NCI-H2171 (cell line): ENCODE results near the gene IFNW1.
"Not testable (repeated sequence)": the region's sequence is repeated elsewhere in the genome, so short reads cannot be mapped to it uniquely, and the experiment has no call there.

ENCODE experiments used
- DNase-seq: peaks from one replicate; lab custom pipeline; 2025; lab: John Stamatoyannopoulos, UW

Gene IFNW1

DNA sequence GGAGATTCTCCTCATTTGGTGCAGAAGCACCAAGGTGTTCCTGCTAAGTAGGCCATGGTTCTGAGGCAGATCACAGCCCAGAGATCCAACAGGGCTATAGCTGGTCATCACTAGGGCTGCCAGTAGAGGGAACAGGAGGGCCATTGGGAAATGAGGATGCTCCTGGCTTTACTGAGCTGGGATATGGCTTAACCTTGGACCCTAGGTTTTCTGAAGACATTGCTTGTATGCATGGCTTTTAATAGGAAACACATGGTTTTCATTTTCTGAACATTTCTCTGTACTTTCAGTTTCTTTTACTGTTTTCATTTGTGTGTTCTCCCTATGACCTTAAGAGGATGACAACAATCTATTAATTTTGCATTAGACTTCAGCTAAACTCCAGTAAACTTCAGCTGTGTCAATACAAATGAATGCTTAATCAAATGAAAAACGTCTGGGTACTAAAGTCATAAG, at the start of gene IFNW1:
Gene IFNW1, minus strand, starts transcription at position 406 of the 456 bp plus-strand sequence. Its CDS starts 262 bp downstream, at position 144.
- DNase-seq = no peak

DNA sequence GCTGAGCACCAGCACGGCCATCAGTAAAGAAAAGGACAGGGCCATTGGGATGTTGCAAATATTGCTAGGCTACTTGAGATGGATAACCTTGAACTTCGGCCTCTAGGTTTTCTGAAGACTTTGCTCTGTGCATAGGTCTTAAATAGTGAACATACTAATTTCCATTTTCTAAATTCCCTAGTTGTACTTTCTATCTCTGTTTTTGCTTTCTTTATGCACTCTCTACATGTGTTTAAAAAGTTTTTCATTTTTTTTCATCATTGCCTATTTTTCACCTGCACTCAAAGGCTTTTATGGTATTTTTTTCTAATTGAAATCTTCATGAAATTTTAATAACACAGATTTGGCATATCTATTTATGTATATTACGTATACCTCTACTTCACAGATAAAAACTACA, 45.9 kb upstream of the IFNW1 start, which contains the start of gene IFNA4:
Gene IFNA4, minus strand, starts transcription at position 101 of the 400 bp plus-strand sequence. Its CDS starts 56 bp downstream, at position 45.
- DNase-seq = not testable (repeated sequence)

DNA sequence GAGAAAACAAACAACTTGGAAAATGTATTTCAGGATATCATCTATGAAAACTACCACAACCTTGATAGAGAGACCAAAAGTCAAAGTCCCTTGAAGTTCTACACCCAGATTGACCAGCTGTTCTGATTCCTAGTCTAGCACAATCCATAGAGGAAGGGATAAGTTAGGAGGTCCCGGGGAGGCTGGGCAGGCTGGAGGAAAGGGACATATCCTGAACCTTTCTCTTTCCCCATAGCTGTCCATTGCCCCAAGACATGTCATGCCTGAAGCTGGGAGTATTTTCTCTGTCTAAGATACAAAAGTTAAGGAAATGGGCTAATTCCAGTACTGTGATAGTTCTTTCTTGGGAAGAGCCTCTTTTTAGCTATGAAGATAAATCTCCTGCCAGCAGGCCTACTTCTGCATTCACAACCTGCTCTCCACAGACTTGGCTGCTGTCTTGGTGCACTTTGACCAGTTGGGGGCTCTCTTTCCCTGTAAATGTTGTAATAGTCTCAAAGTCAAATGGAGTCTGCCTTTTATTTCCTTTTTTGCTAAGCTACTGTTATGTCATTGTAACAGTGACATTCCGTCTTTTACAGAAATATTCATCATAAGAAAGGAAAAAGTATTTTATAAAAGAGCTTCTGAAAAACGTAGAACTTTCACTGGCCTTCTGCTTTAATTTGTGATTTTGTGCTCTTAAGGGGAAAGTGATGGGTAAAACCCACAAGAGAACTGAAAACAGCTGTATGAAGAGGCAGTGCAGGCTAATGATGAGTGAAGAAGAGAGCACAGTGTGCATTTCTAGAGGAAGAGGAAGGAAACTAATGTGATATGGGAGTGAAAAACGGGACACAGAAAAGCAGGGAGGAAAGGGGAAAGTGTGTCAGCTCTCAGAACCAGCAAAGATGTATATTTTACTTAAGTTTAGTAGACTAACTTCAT, 41.4 kb upstream of the IFNW1 start:
- DNase-seq = not testable (repeated sequence)

DNA sequence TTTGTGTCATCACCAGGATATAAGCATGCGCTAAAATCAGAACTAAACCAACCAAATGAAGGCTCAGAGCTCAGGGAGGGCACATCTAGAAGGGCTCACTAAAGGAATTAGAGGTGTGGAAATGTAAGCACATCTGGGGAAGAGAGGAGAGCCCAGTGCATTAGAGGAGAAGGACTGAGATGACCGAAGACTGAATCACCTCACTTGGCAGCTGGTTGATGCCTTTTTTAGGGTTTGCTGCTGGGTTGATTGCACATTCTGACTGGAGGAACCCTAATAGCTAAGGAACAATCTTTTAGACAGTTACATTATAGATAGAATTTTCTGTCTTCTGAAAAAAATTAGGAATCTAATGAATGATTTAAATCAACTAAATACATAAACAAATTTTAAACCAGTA, 33.0 kb upstream of the IFNW1 start:
- no peak for DNase-seq

DNA sequence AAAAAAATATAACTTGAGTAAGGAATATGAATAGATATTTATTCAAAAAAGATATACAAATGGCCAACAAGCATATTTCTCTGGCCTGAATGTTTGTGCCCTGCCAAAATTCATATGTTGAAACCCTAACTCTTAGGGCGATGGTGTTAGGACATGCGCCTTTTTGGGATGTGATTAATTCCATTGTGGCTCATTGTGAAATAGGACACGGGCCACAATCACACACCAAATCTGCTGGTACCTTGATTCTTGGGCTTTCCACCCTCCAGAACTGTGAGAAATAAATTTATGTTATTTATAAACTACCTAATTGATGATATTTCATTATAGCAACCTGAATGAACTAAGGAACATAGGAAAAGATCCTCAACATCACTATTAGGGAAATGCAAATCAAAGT, 30.5 kb upstream of the IFNW1 start:
- no peak for DNase-seq

DNA sequence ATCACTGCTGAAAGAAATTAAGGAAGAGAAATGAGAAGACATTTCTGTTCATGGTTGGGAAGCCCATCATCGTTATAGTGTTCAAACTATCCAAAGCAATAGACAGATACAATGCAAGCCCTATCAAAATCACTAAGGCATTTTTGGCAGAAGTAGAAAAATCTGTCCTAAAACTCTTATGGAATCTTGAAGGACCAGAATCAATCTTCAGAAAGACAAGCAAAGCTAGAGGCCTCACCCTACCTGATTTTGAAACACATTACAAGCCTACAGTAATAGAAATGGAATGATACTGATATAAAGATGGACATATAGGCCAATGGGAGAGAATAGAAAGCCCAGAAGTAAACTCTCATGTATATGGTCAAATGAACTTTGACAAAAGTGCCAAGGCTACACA, 29.7 kb upstream of the IFNW1 start:
- DNase-seq = no peak

DNA sequence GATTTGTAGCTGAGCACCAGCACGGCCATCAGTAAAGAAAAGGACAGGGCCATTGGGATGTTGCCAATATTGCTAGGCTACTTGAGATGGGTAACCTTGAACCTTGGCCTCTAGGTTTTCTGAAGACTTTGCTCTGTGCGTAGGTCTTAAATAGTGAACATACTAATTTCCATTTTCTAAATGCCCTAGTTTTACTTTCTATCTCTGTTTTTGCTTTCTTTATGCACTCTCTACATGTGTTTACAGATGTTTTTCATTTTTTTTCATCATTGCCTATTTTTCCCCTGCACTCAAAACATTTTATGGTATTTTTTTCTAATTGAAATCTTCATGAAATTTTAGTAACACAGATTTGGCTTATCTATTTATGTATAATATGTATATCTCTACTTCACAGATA, 24.9 kb upstream of the IFNW1 start, which contains the start of gene IFNA21:
Gene IFNA21, minus strand, starts transcription at position 101 of the 400 bp plus-strand sequence. Its CDS starts 48 bp downstream, at position 53.
- not testable (repeated sequence) for DNase-seq

DNA sequence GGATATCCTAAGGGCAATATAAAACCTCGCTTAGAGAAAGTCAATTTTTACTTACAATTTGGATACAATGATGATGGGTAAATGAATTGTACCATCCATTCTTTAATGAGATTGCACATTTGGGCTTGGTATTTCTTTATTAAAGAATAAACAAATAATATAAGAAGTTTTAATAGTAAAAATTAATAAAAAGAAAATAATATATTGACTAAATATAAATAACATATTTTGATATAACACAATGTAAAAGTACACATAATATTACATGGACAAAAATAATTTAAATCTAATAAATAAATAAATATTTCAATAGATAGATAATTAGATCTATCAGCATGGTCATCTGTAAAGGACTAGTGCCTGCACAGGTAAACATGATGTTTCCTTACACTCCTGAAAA, 23.9 kb upstream of the IFNW1 start:
- no peak for DNase-seq

DNA sequence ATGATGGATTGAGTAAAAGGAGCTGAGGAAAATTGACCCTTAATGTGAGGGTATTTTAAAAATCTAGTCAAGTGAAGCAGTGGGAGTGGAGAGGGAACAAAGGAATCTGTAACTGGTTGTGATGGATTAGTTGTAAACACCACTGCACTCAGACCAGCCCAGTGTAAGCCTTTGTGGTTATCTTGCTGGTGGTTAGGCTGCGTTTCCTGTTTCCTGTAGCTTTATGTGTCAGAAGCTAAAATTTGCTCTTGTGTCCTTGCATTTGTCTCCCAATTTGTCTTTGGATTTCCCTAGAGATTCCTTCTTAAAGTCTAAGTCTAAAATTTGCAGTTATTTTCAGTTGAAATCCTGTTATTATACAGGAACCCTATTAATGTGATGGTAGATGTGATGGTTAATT, 18.5 kb upstream of the IFNW1 start:
- no peak for DNase-seq

DNA sequence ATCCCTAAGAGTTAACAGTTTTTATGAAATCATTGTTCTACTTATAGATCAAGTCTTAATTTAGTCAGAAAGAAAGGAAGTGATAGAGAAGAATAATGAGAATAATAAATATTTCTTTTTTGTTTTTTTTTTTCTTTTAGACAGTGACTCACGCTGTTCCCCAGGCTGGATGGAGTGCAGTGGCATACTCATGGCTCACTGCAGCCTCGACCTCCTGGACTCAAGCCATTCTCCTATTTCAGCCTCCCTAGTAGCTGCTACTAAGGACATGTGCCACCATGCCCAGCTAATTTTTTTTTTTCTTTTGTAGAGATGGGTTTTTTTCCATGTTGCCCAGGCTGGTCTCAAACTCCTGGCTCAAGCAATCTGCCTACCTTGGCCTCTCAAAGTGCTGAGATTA, 13.9 kb upstream of the IFNW1 start:
- no peak for DNase-seq

DNA sequence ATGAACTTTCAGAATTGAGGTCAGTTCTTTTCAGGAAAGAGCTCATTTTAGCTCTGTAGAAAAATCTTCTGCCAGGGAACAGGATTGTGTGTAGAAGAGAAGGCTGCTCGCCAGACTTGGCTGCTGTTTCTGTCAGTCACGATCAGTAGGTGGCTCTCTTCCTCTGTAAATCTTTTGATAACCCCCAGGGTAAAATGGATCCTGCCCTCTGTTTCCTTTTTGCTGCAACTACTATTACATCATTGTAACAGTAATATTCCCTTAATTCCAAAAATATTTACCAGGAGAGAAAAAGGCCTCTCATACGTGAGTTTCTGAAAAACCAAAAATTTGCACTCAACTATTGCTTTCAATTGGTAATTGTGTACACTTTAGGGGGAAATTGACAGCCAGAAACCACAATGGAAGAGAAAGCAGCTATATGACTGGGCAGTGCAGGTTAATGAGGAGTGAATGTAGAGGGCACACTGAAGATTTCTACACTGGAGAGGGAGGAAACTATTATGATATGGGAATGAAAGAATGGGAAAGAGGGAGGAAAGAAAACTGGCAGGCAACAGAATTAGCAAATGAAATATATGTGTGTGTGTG, 12.5 kb upstream of the IFNW1 start:
- no peak for DNase-seq

DNA sequence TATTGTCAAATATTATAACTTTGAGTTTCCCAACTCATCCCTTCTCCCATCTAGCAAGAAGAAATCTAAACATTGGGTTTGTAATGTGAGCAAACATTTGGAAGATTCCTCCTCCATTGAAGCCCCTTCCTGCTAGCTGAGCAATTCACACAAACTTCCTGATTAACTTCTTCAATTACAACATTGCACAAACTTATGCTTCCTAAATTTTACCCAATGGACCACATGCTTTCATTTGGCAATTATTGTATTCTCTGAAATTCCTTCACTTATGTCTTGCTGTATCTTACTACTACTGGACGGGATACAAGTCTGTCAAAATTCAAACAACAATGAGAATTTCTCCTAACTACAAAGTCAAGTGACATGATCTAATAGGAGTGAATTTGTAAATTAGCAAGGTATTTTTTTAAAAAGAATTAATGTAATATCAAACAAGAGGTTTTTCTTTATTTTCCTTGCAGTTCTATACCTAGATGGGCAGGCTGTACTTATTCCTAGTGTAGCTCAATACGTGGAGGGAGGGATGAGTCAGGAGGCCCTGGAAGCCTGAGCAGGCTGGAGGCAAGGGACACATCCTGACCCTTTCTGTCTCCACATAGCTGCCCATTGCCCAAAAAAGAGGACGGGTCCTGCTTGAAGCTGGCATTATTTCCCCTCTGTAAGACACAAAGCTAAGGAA, 11.8 kb upstream of the IFNW1 start:
- no peak for DNase-seq

DNA sequence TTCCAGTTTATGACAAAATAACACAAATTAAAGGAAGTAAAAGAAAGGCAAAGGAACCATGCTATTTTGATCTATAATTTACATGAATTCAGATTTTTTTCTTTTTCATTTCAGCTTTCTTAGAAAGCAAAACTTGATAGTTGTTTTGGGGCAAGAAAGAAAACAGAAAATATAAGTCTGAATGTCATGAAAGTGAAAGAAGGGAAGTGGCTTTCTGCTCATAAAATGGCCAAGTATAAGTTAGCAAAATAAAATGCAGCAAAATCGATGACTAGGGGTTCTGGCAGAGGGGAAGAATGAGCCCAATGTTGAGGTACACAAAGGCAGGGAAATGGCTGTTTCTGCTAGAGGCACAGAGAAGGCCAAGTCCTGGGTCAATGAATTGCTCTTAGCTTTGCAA, 3.0 kb upstream of the IFNW1 start:
- DNase-seq = no peak

DNA sequence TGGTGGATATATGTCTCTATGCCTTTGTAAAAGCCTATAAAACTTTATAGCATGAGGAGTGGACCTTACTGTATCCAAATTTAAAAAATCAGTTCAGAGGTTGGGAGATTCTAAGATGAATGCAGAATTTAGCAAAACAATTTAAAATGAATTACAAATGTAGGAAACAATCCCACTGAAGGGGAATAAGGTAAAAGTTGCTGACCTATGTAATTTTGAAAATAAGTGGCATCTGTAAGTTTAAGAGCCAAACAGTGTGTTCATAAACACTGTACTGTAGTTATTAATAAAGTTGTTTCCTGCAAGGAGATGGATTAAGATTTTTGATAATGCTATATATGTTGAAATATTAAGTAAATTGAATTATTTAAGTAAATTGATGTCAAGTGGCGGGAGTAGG, 4.6 kb downstream of the IFNW1 start:
- no peak for DNase-seq

DNA sequence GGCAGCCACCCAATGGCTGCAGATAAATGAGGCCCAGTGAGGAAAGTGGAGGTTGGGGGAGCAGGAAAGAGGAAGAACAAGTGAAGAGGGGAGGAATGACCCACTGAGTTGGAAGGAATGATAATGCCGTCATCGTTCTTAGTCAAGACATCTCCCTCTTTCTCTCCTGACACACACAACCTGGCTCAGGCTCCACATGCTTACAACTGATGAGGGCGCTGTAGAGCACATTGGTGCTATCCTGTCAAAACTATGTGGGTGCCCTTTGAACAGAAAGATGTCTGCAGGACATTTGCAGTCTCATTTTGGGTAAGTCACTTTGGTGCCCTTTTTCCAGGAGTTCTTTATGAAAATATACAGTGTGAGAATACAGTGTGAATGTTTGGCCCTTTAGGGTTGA, 5.9 kb downstream of the IFNW1 start:
- DNase-seq = no peak

DNA sequence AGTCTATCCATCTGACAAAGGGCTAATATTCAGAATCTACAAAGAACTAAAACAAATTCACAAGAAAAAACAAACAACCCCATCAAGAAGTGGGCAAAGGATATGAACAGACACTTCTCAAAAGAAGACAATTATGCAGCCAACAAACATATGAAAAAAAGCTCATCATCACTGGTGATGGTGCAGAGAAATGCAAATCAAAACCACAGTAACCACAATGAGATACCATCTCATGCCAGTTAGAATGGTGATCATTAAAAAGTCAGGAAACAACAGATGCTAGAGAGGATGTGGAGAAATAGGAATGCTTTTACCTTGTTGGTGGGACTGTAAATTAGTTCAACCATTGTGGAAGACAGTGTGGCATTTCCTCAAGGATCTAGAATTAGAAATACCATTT, 13.4 kb downstream of the IFNW1 start:
- not testable (repeated sequence) for DNase-seq

DNA sequence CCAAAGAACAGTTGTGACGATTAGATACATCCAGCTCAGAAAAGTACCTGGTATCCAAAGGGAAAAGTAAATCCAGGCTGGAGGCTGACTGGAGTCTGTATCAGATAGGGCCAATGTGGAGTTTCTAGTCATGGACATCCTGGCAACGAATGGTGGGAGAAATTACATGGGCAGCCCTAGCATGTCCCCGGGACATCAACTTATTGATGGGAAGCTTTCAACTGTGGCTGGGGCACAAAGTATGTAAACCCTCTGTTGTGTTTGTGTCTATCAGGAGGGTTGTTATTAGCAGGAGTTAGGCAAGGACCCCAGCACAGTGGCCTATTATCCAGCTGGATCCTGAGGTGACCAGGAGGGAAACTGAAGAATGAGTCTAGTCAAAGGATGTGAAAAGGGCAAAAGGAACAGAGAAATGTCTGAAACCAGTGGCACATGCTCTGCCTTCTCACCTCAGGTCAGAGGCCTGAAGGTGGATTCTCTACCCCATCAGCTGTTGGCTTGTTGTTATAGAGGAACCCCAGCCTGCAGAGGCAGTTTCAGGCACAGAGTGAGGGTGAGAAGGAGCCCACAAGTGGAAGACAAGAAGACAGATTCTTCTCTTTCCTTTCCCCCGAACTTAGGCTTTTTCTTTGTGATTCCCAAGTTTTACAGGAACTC, 19.9 kb downstream of the IFNW1 start:
- DNase-seq = no peak

DNA sequence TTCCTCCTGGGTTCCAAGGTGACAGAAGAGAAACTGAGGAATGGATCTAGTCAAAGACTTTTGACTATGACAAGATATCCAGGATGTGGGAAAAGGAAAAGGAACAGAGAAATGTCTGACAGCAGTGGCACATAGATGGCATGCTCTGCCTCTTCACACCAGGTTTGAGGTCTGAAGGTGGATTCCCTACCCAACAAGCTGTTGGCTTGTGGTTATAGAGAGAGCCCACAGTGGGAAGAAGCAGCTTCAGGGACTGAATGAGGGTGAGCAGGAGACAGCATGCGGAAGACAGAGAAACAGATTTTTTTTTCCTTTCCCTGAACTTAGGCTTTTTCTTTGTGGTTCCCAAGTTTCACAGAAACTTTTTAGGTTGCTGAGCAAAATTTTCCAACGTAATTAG, 20.6 kb downstream of the IFNW1 start:
- no peak for DNase-seq

DNA sequence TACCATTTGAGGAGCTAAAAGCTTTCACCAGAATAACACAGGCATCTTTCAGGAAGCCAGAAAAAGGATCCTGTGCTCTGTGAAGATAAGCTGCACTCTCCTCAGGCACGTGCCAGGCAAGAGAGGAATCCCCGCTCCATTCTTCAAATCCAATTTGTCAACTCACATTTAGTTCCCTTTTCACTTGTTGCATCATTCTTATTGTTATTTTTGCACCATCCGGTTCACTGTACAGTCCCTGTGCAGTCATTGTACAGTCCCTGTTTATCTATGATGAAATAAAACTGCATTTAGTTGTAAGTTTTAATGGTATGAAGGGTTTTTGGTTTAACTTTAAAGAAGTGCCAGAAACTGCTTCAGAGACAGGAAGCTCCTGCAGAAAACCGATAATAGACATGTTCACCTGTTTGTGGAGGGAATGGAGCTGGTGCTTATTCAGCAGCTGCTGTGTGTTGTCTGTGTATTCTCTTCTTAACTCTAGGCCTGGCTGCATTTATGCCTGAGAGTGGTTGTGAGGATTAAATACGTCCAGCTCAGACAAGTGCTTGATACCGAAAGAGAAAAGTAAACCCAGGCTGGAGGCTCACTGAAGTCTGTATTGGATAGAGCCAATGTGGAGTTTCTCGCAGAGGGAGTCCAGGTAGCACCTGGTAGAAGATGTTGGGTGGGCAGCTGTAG, 22.4 kb downstream of the IFNW1 start:
- DNase-seq = no peak

DNA sequence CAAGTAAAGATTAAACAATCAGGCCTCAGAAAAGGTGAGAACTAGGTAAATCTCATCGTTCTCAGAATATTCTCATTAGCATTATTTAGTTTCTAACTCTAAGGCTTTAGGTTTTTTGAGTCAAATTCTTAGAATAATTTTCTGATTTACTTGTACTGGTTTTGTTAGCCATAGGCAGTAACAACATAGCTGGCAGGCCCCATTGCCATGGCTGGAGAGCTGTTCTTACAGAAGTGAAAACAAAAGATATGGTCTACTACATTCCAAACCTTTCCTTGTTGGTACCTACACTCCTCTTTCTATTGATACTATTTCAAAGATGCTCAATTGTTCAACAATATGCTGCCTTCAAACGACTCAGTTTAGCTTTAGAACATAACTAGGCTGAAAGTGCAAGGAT, 27.3 kb downstream of the IFNW1 start:
- DNase-seq = no peak
